ENCODE data around the gene CCDC43.
"Not testable (repeated sequence)": the region's sequence is repeated elsewhere in the genome, so short reads cannot be mapped to it uniquely, and the experiment has no call there.

GRCh38 chr17:44683303-44683702 is 6.3 kb downstream of the CCDC43 start:
- not testable (repeated sequence) for TF ChIP-seq CTCF (IDR thresholded peaks at IDR 0.05); TCF7L2 (IDR thresholded peaks at IDR 0.05; ENCODE audit: low read depth, low read length); REST (IDR thresholded peaks at IDR 0.05; ENCODE audit: insufficient read depth in 1 of 2, low read depth in 2 of 2, low read length in 1 of 2); POLR2AphosphoS5 (IDR thresholded peaks at IDR 0.05; ENCODE audit: low read depth, low read length); SIN3A (IDR thresholded peaks at IDR 0.05; ENCODE audit: borderline replicate concordance, insufficient read depth, low read depth, low read length)
